HFFc6 (cell line): ENCODE measurements around the gene CDK5RAP1. TPM values are rescaled to one million over a fixed set of nuclear protein-coding genes. Genes with fewer than 3 reads are reported as not detected.
A peak's percentile ranks its signal among the peaks of the same experiment; 100 is the strongest.
"Not testable (repeated sequence)": the region's sequence is repeated elsewhere in the genome, so short reads cannot be mapped to it uniquely, and the experiment has no call there.

Source experiments
- DNase-seq: peaks from one replicate; pipeline ENCODE4 v3.0.0-alpha.2; 2018
- H3K27ac Mint-ChIP-seq: 2 replicates; pipeline ENCODE4 v1.8.0; 2020; ENCODE audit warnings: mild to moderate bottlenecking, mixed read lengths
- H3K27me3 Mint-ChIP-seq: 2 replicates; pipeline ENCODE4 v1.8.0; 2021; ENCODE audit warnings: mild to moderate bottlenecking, moderate library complexity, mixed read lengths; ENCODE audit not compliant: insufficient read depth
- H3K36me3 Mint-ChIP-seq: 2 replicates; pipeline ENCODE4 v1.8.0; 2021; ENCODE audit warnings: low read depth, mixed read lengths
- H3K4me1 Mint-ChIP-seq: 2 replicates; pipeline ENCODE4 v1.8.0; 2020; ENCODE audit warnings: low read depth, mixed read lengths
- H3K4me3 Mint-ChIP-seq: 2 replicates; pipeline ENCODE4 v1.8.0; 2020; ENCODE audit warnings: mild to moderate bottlenecking, moderate library complexity, mixed read lengths
- H3K9me3 Mint-ChIP-seq: 2 replicates; pipeline ENCODE4 v1.8.0; 2020; ENCODE audit warnings: mild to moderate bottlenecking, mixed read lengths
- CTCF ChIP-seq: fragments of 200-600 bp; sonication (generic); IDR thresholded peaks from 2 replicates; pipeline ENCODE4 v1.5.0; 2021; ENCODE audit warnings: antibody characterized with exemption, mild to moderate bottlenecking
- total RNA-seq, 6 experiments: library from RNA; stranded (reverse); fragmentation: NEBNext Ultra II Directional; extraction: Animal tissue kit (Norgen Biotek cat#: 25700); gene quantifications; 2 replicates in 1 of 6; 3 replicates in 5 of 6; pipeline ENCODE4 v1.2.3, GENCODE V29; 2021

Gene CDK5RAP1
- total RNA-seq, 6 experiments from 2014 or later = 22.8 to 28.4 (median 25.0) TPM

- Mint-ChIP-seq H3K4me1 (peaks cover 21% of the 10 kb centered on the region), H3K4me3 (peak within 1 kb of the TSS; percentile 88), H3K27ac (peak within 1 kb of the TSS; percentile 78), H3K27me3 (peaks cover 2% of the 10 kb centered on the region; the same call in 1 of the 2 replicates), H3K9me3 (peaks cover 4% of the 10 kb centered on the region; the same call in 1 of the 2 replicates), H3K36me3 (no peaks in the 10 kb centered on the region)
- DNase-seq = peak; percentile 39
- TF ChIP-seq CTCF = no peak
Observed at GRCh38 chr20:33443512-33444239, 42.4 kb upstream of the CDK5RAP1 start, which contains the start of gene SNTA1. Gene SNTA1 (minus strand): TSS chr20:33443763. CDS start chr20:33443620, 143 bp downstream.

GRCh38 chr20:33443006-33443511 lies 41.7 kb upstream of the CDK5RAP1 start:
- no peaks in the 10 kb centered on the region for H3K9me3 Mint-ChIP-seq
- peak overlapping the region; percentile 57; the same call in 1 of the 2 replicates for H3K27ac Mint-ChIP-seq
- no peak for TF ChIP-seq CTCF
- H3K27me3 Mint-ChIP-seq = peaks cover 2% of the 10 kb centered on the region; the same call in 1 of the 2 replicates
- peaks cover 21% of the 10 kb centered on the region for H3K4me1 Mint-ChIP-seq
- H3K36me3 Mint-ChIP-seq = no peaks in the 10 kb centered on the region
- no peak for DNase-seq
- peak overlapping the region; percentile 87 for H3K4me3 Mint-ChIP-seq

- no peak for DNase-seq
Observed at GRCh38 chr20:33442136-33443005, 41.1 kb upstream of the CDK5RAP1 start.

GRCh38 chr20:33441142-33441955 lies 40.0 kb upstream of the CDK5RAP1 start:
- no peak for DNase-seq
- Mint-ChIP-seq H3K27ac (no peak overlapping the region), H3K36me3 (no peaks in the 10 kb centered on the region), H3K27me3 (peaks cover 2% of the 10 kb centered on the region; the same call in 1 of the 2 replicates), H3K4me1 (peaks cover 21% of the 10 kb centered on the region), H3K4me3 (no peak overlapping the region), H3K9me3 (no peaks in the 10 kb centered on the region)
- TF ChIP-seq CTCF = no peak

More at GRCh38 chr20:33442136-33443005, 41.1 kb upstream of the CDK5RAP1 start:
- H3K9me3 Mint-ChIP-seq = no peaks in the 10 kb centered on the region
- no peak for TF ChIP-seq CTCF
- peak overlapping the region; percentile 87 for H3K4me3 Mint-ChIP-seq
- H3K36me3 Mint-ChIP-seq = no peaks in the 10 kb centered on the region
- H3K4me1 Mint-ChIP-seq = peaks cover 21% of the 10 kb centered on the region
- H3K27ac Mint-ChIP-seq = peak overlapping the region; percentile 57; the same call in 1 of the 2 replicates
- H3K27me3 Mint-ChIP-seq = peaks cover 2% of the 10 kb centered on the region; the same call in 1 of the 2 replicates

- H3K4me1 Mint-ChIP-seq = peaks cover 21% of the 10 kb centered on the region
- not testable (repeated sequence) for H3K27me3 Mint-ChIP-seq, H3K4me3 Mint-ChIP-seq, H3K27ac Mint-ChIP-seq, DNase-seq, H3K9me3 Mint-ChIP-seq, H3K36me3 Mint-ChIP-seq
Observed at GRCh38 chr20:33440562-33440961, 39.2 kb upstream of the CDK5RAP1 start.
